NB4 (cell line): ENCODE results near the gene NPR2.

Experiments used
- POLR2A ChIP-seq: IDR thresholded peaks from 2 replicates; pipeline ENCODE4 v1.6.1; 2011; ENCODE audit warnings: mild to moderate bottlenecking; ENCODE audit not compliant: insufficient read length; ENCODE audit errors: extremely low read depth
- TF ChIP-seq, protein P1 (sequence below): IDR thresholded peaks from one replicate; pipeline ENCODE4 v1.5.1; 2012; ENCODE audit warnings: low read depth, low read length

DNA sequence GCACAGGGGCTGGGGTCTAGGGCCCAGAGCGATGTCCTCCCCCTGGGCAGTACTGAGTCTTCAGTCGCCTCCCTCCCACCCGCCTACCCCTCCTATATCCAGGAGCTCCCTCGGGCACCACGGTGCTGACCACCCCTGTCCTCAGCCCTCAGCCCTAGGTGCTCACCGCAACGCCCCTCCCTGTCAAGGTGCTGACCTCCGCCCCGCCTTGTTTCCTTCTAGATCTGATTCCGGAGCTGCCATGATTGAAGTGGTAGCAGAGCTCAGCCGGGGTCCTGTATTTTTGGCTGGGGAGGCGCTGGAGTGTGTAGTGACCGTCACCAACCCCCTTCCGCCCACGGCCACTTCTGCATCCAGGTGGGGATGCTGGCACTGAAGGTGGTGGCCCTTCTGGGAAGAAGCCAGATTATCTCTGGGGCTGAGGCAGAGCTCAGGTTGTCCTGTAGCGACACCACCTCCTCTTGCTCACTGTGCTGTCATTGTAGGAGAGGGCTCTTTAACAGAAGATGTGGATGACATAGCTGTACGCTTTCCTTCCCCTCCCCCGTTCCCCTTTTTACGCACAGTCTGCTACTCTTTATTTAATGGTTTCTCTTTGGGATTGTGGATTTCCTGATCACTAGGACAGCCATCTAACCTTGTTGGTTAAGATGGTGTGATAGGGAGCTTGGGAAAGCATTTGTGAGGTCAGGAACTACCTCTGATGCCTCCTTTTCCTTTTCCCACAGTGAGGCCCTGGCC, 41.7 kb upstream of the NPR2 start:
- TF ChIP-seq, protein P1, sequence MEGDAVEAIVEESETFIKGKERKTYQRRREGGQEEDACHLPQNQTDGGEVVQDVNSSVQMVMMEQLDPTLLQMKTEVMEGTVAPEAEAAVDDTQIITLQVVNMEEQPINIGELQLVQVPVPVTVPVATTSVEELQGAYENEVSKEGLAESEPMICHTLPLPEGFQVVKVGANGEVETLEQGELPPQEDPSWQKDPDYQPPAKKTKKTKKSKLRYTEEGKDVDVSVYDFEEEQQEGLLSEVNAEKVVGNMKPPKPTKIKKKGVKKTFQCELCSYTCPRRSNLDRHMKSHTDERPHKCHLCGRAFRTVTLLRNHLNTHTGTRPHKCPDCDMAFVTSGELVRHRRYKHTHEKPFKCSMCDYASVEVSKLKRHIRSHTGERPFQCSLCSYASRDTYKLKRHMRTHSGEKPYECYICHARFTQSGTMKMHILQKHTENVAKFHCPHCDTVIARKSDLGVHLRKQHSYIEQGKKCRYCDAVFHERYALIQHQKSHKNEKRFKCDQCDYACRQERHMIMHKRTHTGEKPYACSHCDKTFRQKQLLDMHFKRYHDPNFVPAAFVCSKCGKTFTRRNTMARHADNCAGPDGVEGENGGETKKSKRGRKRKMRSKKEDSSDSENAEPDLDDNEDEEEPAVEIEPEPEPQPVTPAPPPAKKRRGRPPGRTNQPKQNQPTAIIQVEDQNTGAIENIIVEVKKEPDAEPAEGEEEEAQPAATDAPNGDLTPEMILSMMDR: no peak
- no peak for TF ChIP-seq POLR2A
